HG03342 (cell line): Measurements from ENCODE around the gene WDR33.

Source experiments
- ATAC-seq: cut with Tn5 transposase; IDR thresholded peaks from one replicate; pipeline ENCODE4 v1.9.1; 2021; ENCODE audit warnings: mild to moderate bottlenecking, moderate library complexity; ENCODE audit not compliant: unreplicated experiment

Gene WDR33

DNA sequence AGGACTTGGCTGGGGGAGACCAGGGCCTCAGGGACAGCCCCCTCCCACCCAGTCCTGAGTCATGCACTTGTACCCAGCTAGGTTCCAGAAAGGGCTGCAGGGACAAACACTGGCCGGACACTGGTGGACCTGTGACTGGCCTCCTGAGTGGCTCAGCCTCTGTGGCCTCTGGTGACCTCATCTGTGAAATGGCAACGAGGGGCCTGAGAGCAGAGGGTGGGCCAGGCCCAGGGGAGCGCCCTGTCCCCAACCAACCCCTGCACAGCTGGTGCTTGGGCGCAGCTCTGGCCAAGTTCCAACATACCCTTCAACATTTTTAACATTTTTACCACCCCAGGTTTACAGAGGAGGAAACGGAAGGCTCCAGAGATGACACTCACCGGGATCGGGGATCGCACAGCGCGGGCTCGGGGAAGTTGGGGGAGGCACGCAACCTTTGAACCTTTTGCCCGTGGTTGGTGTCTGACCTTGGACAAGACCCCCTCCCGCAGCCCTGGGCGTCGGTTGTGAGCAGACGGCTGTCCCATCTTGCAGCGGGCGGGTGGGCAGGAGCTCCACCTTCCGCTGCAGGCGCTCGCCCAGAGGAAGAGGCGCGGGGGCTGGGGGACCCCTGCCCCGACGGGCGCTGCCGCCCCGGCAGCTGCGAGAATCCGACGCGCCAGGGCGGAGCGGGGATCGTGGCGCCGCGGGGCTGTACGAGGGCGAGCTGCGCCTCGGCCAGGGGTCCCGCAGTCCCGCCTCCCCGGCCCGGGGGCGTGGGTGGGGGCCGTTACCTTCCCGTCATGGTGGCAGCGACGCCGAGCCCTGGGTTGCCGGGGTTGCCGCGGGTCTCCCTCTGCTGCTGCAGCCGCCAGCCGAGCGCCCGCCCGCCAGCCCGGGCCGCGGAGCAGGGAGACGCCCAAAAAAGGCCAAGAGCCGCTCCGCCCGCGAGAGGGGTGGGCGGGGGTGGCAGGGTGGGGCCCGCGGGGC is 136.4 kb downstream of the WDR33 start:
- ATAC-seq = no peak

DNA sequence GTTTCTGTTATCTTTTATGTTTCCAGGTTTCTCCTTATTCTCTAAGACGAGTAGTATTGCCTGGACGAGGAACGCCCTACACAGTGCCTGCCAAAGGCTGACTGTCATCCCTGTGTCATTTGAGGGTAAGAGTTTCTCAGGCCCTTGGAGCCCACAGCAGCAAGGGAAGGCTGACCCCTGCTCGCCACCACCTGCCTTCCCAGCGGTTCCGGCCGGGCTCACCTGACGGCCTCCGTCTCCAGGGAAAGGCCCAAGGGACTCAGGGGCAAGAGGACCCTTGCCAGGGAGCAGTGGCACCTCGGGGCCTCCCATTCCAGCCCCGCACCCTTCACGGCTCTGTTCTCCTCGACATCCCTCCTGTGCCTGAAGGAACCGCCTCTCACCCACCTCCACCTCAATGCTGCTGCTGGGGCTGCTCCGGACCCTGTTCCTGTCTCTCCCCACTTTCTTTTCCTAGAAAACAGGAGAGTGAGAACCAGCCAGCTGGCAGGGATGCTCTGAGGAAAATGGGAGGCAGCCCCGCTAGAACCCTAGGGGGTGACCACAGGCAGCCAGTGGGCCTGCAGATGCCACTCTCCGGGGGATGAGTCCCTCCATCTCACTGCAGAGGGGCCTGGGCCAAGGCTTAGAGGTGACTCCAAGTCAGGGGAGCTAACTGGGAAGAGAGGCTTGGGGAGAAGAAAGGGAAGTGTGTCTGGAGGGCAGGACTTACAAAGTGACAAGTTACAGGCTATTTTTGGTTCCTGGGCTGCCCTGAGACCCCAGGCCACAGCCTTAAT is 137.5 kb downstream of the WDR33 start:
- ATAC-seq = no peak

GRCh38 chr2:127672341-127673224 is 138.4 kb downstream of the WDR33 start:
- ATAC-seq = no peak

GRCh38 chr2:127671557-127672302 is 139.2 kb downstream of the WDR33 start:
- ATAC-seq = no peak

- no peak for ATAC-seq
Measured at GRCh38 chr2:127670957-127671290, 140.0 kb downstream of the WDR33 start.

DNA sequence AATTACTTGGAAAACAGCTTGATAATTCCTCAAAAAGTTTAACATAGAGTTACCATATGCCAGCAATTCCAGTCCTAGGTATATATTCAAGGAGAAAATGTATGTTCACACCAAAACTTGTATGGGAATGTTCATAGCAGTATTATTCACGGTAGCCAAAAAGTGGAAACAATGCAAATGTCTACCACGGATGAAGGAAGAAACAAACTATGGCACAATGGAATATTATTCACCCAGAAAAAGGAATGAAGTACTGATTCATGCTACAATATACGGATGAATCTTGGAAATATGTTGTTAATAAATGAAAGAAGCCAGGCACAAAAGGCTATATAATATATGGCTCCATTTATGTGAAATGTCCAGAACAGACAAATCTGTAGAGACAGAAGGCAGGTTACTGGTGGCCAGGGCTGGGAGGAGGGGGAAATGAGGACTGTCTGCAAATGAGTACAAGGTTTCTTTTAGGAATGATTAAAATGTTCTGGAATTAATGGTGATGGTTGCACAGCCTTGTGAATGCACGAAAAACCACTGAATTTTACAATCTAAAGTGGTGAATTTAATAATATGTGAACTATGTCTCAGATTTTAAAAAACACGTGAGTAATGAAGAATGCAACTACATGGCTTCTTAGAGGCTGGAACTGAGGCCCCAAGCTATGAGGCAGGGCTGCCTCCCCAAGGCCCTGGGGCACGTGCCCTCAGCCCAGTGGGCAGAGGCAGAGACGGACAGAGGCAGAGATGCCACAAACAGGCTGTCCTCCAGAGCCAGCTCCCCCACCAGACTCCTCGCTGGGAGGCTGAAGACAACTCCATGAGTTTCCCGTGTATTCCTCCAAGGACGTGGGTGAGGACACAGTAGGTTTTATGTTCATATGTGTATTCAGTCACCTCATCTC is 140.7 kb downstream of the WDR33 start:
- no peak for ATAC-seq

- ATAC-seq = no peak
Measured at GRCh38 chr2:127669056-127669455, 141.9 kb downstream of the WDR33 start.

GRCh38 chr2:127665267-127665893 is 145.6 kb downstream of the WDR33 start:
- ATAC-seq = no peak

- no peak for ATAC-seq
Measured at GRCh38 chr2:127664895-127665225, 146.1 kb downstream of the WDR33 start.

- ATAC-seq = no peak
Measured at GRCh38 chr2:127664065-127664894, 146.7 kb downstream of the WDR33 start.

DNA sequence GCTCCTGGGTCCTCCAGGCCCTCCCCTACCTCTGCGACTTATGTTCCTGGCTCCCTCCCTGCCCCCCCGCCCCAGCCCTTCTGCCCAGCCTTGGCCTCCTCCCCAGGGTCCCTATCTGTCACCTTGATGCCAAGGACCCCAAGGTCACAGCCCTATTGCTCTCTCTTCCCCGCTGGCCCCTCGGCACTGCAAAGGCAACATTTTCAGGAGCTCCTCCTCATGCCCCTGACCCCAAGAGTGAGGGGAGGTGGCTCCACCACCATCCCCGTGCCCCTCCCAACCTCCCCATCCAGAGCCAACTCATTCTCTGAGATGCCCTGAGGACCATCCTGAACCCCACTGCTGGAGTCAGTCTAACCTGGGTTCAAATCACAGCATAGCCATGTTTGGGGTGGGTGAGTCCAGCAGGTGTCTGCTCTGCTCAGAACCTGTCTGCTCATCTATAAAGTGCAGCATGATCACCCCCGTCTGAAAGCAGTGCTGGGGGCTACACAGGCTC is 147.4 kb downstream of the WDR33 start:
- ATAC-seq = no peak

DNA sequence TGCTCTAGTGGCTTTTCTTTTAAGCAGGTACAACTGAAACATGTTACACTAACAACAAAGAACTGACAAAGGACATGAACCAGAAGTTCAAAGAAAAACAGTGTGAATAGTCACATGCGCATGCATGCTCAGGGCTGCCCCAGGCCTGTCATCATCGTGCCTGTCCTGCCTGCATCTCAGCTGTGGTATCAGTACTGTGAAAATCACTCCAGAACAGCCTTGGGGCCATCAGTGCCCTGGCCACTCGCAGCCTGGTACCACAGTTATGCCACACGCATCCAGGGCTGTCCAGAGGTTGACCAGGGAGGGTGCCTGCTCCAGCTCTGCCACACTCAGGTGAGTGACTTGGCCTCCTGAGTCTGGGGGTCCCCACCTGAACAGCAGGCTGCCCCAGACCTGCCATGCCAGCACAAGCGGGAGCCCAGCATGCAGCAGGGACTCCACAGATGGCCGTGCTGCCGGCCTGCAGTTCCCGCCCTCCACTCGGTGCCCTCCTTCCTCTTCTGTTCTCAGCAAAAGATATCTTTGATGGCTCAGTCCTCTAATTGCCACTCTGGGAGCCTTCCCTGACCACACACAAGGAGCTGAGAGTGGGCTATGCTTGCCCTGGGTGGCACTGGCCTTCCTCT is 147.9 kb downstream of the WDR33 start:
- no peak for ATAC-seq

- ATAC-seq = no peak
Measured at GRCh38 chr2:127661949-127662510, 148.9 kb downstream of the WDR33 start.

DNA sequence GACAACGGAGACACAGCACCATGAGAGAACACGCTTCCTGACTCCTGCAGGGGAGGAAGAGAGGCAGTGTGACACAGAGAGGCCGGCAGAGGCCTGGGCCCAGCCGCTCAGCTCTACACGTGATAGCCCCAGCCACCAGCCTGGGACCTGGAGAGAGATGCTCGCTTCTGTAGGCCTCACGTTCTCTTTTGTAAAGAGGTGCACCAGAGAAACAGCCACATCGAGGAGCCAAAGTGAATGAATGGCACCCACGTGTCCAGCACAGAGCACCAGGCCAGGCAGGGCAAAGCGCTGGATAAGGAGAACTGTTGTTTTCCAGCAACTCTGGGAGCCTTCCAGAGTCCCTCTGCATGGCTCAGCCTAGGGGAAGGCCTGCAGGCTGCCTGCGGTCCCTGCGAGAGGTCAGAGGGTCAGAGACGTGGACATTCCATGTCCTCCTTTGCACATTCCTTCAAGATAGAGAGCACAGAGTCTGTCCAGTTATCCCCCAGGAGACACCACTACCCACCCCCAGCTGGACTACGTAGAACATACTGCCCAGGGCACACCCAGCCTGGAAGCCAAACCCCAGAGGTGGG is 149.8 kb downstream of the WDR33 start:
- ATAC-seq = no peak

DNA sequence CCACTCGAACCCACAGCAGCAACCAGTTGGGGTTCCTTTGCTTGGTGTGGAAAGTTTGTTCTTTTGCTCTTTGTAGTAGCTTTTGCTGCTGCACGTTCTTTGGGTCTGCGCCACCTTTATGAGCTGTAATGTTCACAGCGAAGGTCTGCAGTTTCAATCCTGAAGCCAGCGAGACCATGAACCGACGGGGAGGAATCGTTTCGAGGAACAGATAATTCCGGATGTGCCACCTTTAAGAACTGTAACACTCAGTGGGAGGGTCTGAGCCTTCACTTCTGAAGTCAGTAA is 150.7 kb downstream of the WDR33 start:
- no peak for ATAC-seq

GRCh38 chr2:127659408-127660290 is 151.3 kb downstream of the WDR33 start:
- no peak for ATAC-seq
